Neural cell (in vitro differentiated cells): ENCODE results near the gene CITED1. TPM values are rescaled to one million over a fixed set of nuclear protein-coding genes. Genes with fewer than 3 reads are reported as not detected.

Experiments
- H2AFZ ChIP-seq: fragments of 200-600, 300-800 bp; sonication (generic), shearing (Covaris generic); 2 replicates; pipeline ENCODE4 v1.6.0; 2014; ENCODE audit warnings: low read depth, mild to moderate bottlenecking, antibody characterized with exemption, low read length, moderate library complexity
- H3F3A ChIP-seq: fragments of 200-600 bp; shearing (Covaris generic); 2 replicates; pipeline ENCODE4 v1.6.1; 2016; ENCODE audit warnings: mild to moderate bottlenecking, moderate library complexity, mixed read lengths, antibody characterized with exemption, low read length; ENCODE audit not compliant: insufficient read depth, poor library complexity, severe bottlenecking
- H3K27ac ChIP-seq: fragments of 200-600, 300-800 bp; sonication (generic), shearing (Covaris generic); 2 replicates; pipeline ENCODE4 v1.5.1; 2014; ENCODE audit warnings: mild to moderate bottlenecking, low read length, moderate library complexity
- H3K27me3 ChIP-seq: fragments of 300-800, 200-600 bp; sonication (generic), shearing (Covaris generic); 2 replicates; pipeline ENCODE4 v1.6.0; 2014; ENCODE audit warnings: mild to moderate bottlenecking, low read depth, low read length, moderate library complexity; ENCODE audit not compliant: insufficient read depth
- H3K36me3 ChIP-seq: fragments of 300-800, 200-600 bp; sonication (generic), shearing (Covaris generic); 2 replicates; pipeline ENCODE4 v1.5.1; 2014; ENCODE audit warnings: mild to moderate bottlenecking, antibody characterized with exemption, low read length, moderate library complexity; ENCODE audit not compliant: insufficient read depth
- H3K4me2 ChIP-seq: fragments of 300-800, 200-600 bp; sonication (generic), shearing (Covaris generic); 2 replicates; pipeline ENCODE4 v1.6.0; 2014; ENCODE audit warnings: mild to moderate bottlenecking, low read length
- H3K4me3 ChIP-seq: fragments of 300-800, 200-600 bp; sonication (generic), shearing (Covaris generic); 2 replicates; pipeline ENCODE4 v1.5.1; 2014; ENCODE audit warnings: mild to moderate bottlenecking, low read length, moderate library complexity
- H3K79me2 ChIP-seq: fragments of 200-600 bp; shearing (Covaris generic); replicated peaks from 2 replicates; pipeline ENCODE4 v1.6.0; 2014; ENCODE audit warnings: mild to moderate bottlenecking, low read length, moderate library complexity; ENCODE audit not compliant: insufficient read depth
- H3K9ac ChIP-seq: fragments of 300-800, 200-600 bp; sonication (generic), shearing (Covaris generic); 2 replicates; pipeline ENCODE4 v1.6.1; 2016; ENCODE audit warnings: mild to moderate bottlenecking, low read length, mixed read lengths
- H3K9me2 ChIP-seq: fragments of 200-600 bp; shearing (Covaris generic); 2 replicates; pipeline ENCODE4 v1.6.1; 2016; ENCODE audit warnings: mild to moderate bottlenecking, low read length, mixed read lengths; ENCODE audit not compliant: insufficient read depth
- H3K9me3 ChIP-seq: fragments of 200-600, 300-800 bp; sonication (generic), shearing (Covaris generic); 2 replicates; pipeline ENCODE4 v1.6.1; 2016; ENCODE audit warnings: mild to moderate bottlenecking, mixed run types, low read length, moderate library complexity, mixed read lengths
- H4K20me1 ChIP-seq: fragments of 200-600 bp; shearing (Covaris generic); 2 replicates; pipeline ENCODE4 v1.6.1; 2016; ENCODE audit warnings: mild to moderate bottlenecking, mixed run types; ENCODE audit not compliant: insufficient read depth
- CTCF ChIP-seq: fragments of 450-650 bp; IDR thresholded peaks from 2 replicates; pipeline ENCODE4 v1.5.1; 2014; ENCODE audit warnings: antibody characterized with exemption, mild to moderate bottlenecking, moderate library complexity; ENCODE audit not compliant: poor library complexity, severe bottlenecking
- EP300 ChIP-seq: fragments of 450-650 bp; conservative IDR thresholded peaks from 2 replicates; pipeline ENCODE4 v1.6.1; 2014; ENCODE audit warnings: antibody characterized with exemption, mild to moderate bottlenecking, moderate library complexity; ENCODE audit not compliant: poor library complexity, severe bottlenecking
- EZH2 ChIP-seq: fragments of 200-600, 300-800 bp; shearing (Covaris generic), sonication (generic); IDR thresholded peaks from 2 replicates; pipeline ENCODE4 v1.6.1; 2014; ENCODE audit warnings: antibody characterized with exemption, low read length, borderline replicate concordance, mild to moderate bottlenecking; ENCODE audit not compliant: insufficient read depth, poor library complexity, severe bottlenecking
- MXI1 ChIP-seq: fragments of 450-650 bp; conservative IDR thresholded peaks from 2 replicates; pipeline ENCODE4 v1.6.1; 2014; ENCODE audit warnings: antibody characterized with exemption, mild to moderate bottlenecking; ENCODE audit not compliant: poor library complexity, severe bottlenecking
- POLR2AphosphoS5 ChIP-seq: IDR thresholded peaks from 2 replicates; pipeline ENCODE4 v1.6.1; 2012
- RAD21 ChIP-seq: fragments of 450-650 bp; conservative IDR thresholded peaks from 2 replicates; pipeline ENCODE4 v1.6.1; 2014; ENCODE audit warnings: antibody characterized with exemption, mild to moderate bottlenecking, moderate library complexity
- SMC3 ChIP-seq: fragments of 450-650 bp; conservative IDR thresholded peaks from 2 replicates; pipeline ENCODE4 v1.6.1; 2014; ENCODE audit warnings: antibody characterized with exemption, mild to moderate bottlenecking, moderate library complexity; ENCODE audit not compliant: poor library complexity
- TAF1 ChIP-seq: IDR thresholded peaks from 2 replicates; pipeline ENCODE4 v1.6.1; 2012; ENCODE audit warnings: low read depth
- polyA plus RNA-seq: library from polyadenylated mRNA; depleted of rRNA; stranded (reverse); fragments of >200 nt; gene quantifications from 2 replicates; pipeline ENCODE4 v1.2.3, GENCODE V29; 2014
- TF ChIP-seq, protein P1 (sequence below): IDR thresholded peaks from 2 replicates; pipeline ENCODE4 v1.6.1; 2012; ENCODE audit warnings: borderline replicate concordance

Gene CITED1
- polyA plus RNA-seq, 1 donor from 2014 or later = 24.1 TPM

- H3K9ac ChIP-seq = no peak overlapping the region
- no peaks in the 10 kb centered on the region for H4K20me1 ChIP-seq
- H3K4me2 ChIP-seq = no peak overlapping the region
- no peaks in the 10 kb centered on the region for H3F3A ChIP-seq
- no peaks in the 10 kb centered on the region for H3K79me2 ChIP-seq
- no peaks in the 10 kb centered on the region for H3K36me3 ChIP-seq
- H2AFZ ChIP-seq = no peak overlapping the region
- H3K4me3 ChIP-seq = no peak overlapping the region
- H3K27me3 ChIP-seq = no peaks in the 10 kb centered on the region
- H3K27ac ChIP-seq = no peak overlapping the region
- no peaks in the 10 kb centered on the region for H3K9me2 ChIP-seq
- H3K9me3 ChIP-seq = no peaks in the 10 kb centered on the region
- TF ChIP-seq SMC3 = no peak
- TF ChIP-seq EP300 = no peak
- no peak for TF ChIP-seq EZH2
- no peak for TF ChIP-seq POLR2AphosphoS5
- TF ChIP-seq, protein P1, sequence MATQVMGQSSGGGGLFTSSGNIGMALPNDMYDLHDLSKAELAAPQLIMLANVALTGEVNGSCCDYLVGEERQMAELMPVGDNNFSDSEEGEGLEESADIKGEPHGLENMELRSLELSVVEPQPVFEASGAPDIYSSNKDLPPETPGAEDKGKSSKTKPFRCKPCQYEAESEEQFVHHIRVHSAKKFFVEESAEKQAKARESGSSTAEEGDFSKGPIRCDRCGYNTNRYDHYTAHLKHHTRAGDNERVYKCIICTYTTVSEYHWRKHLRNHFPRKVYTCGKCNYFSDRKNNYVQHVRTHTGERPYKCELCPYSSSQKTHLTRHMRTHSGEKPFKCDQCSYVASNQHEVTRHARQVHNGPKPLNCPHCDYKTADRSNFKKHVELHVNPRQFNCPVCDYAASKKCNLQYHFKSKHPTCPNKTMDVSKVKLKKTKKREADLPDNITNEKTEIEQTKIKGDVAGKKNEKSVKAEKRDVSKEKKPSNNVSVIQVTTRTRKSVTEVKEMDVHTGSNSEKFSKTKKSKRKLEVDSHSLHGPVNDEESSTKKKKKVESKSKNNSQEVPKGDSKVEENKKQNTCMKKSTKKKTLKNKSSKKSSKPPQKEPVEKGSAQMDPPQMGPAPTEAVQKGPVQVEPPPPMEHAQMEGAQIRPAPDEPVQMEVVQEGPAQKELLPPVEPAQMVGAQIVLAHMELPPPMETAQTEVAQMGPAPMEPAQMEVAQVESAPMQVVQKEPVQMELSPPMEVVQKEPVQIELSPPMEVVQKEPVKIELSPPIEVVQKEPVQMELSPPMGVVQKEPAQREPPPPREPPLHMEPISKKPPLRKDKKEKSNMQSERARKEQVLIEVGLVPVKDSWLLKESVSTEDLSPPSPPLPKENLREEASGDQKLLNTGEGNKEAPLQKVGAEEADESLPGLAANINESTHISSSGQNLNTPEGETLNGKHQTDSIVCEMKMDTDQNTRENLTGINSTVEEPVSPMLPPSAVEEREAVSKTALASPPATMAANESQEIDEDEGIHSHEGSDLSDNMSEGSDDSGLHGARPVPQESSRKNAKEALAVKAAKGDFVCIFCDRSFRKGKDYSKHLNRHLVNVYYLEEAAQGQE = no peak
- no peak for TF ChIP-seq CTCF
- no peak for TF ChIP-seq MXI1
- TF ChIP-seq TAF1 = no peak
- TF ChIP-seq RAD21 = no peak
Measured at GRCh38 chrX:72271091-72271788, 34.5 kb downstream of the CITED1 start.

GRCh38 chrX:72270316-72270866, 35.3 kb downstream of the CITED1 start:
- TF ChIP-seq MXI1 = no peak
- TF ChIP-seq EZH2 = no peak
- no peak for TF ChIP-seq CTCF
- no peak for TF ChIP-seq RAD21
- no peak for TF ChIP-seq EP300
- TF ChIP-seq SMC3 = no peak
- no peak for TF ChIP-seq POLR2AphosphoS5
- TF ChIP-seq, protein P1 = no peak
- TF ChIP-seq TAF1 = no peak
- H3K9me3 ChIP-seq = no peaks in the 10 kb centered on the region
- no peak overlapping the region for H3K4me2 ChIP-seq
- no peaks in the 10 kb centered on the region for H3K9me2 ChIP-seq
- no peaks in the 10 kb centered on the region for H4K20me1 ChIP-seq
- H3K27me3 ChIP-seq = no peaks in the 10 kb centered on the region
- no peaks in the 10 kb centered on the region for H3K79me2 ChIP-seq
- no peaks in the 10 kb centered on the region for H3F3A ChIP-seq
- no peak overlapping the region for H3K27ac ChIP-seq
- H3K9ac ChIP-seq = no peak overlapping the region
- no peak overlapping the region for H2AFZ ChIP-seq
- no peaks in the 10 kb centered on the region for H3K36me3 ChIP-seq
- no peak overlapping the region for H3K4me3 ChIP-seq
